ENCODE measurements around the gene CPT1B.

The CPT1B gene

GRCh38 chr22:50569041-50569459 lies 9.2 kb downstream of the CPT1B start:
- TF ChIP-seq PRDM4 (tag by site-specific recombination; IDR thresholded peaks at IDR 0.05) (no peak), ZNF362 (tag by site-specific recombination; IDR thresholded peaks at IDR 0.05) (no peak), ZNF239 (tag by site-specific recombination; IDR thresholded peaks at IDR 0.05) (no peak), ELK4 (IDR thresholded peaks at IDR 0.05; ENCODE audit: borderline replicate concordance, low read depth, low read length) (no peak), ZNF426 (tag by site-specific recombination; IDR thresholded peaks at IDR 0.05) (no peak), ZNF623 (tag by site-specific recombination; IDR thresholded peaks at IDR 0.05) (no peak), HIC1 (tag by site-specific recombination; IDR thresholded peaks at IDR 0.05) (no peak), ZEB2 (tag by site-specific recombination; IDR thresholded peaks at IDR 0.05) (no peak), AEBP2 (tag by site-specific recombination; IDR thresholded peaks at IDR 0.05; ENCODE audit: borderline replicate concordance) (no peak), ZNF701 (tag by site-specific recombination; IDR thresholded peaks at IDR 0.05) (no peak), ZNF221 (tag by site-specific recombination; IDR thresholded peaks at IDR 0.05; ENCODE audit: borderline replicate concordance) (no peak), ZNF112 (tag by site-specific recombination; IDR thresholded peaks at IDR 0.05) (no peak), ZBTB49 (tag by site-specific recombination; IDR thresholded peaks at IDR 0.05; ENCODE audit: low read depth) (no peak), ZNF391 (tag by site-specific recombination; IDR thresholded peaks at IDR 0.05; ENCODE audit: borderline replicate concordance, low read depth) (no peak), ZNF155 (tag by site-specific recombination; IDR thresholded peaks at IDR 0.05) (no peak), ZNF658 (tag by site-specific recombination; IDR thresholded peaks at IDR 0.05) (no peak), ZBTB7A (tag by site-specific recombination; IDR thresholded peaks at IDR 0.05; ENCODE audit: low read depth) (no peak), ZNF585B (tag by site-specific recombination; IDR thresholded peaks at IDR 0.05) (no peak), REST (tag by site-specific recombination; IDR thresholded peaks at IDR 0.05) (no peak)
- ChIA-PET POLR2A (interaction anchor here (1.8 kb wide), 1 partner anchor 44 kb away, joined by 8 read pairs; the partner anchor contains the start of gene SCO2), CTCF (interaction anchor here (0.6 to 0.9 kb wide), 3 partner anchors 10 to 787 kb away, joined by 3 to 5 read pairs (median 3); no protein-coding TSS in a partner anchor)

More at GRCh38 chr22:50569041-50569459, 9.2 kb downstream of the CPT1B start:
- peaks cover 34 to 67% of the 10 kb centered on the region in 2 experiments for H3K36me3 ChIP-seq (ENCODE audit: control insufficient read depth in 2 of 2, insufficient read depth in 1 of 2, low read length in 2 of 2)
- no peaks in the 10 kb centered on the region for H3K4me1 ChIP-seq (ENCODE audit: control insufficient read depth, insufficient read depth, low read length)
- no peak overlapping the region for H3K27ac ChIP-seq (ENCODE audit: extremely low read depth, low read depth, low read length)
- no peak overlapping the region for H3K4me3 ChIP-seq (ENCODE audit: low read depth, low read length)
- H3K9me3 ChIP-seq (ENCODE audit: control insufficient read depth, insufficient read depth, low read depth, low read length): no peaks in the 10 kb centered on the region
